HG02938 (cell line): ENCODE results near the gene BDH1.
A peak's percentile ranks its signal among the peaks of the same experiment; 100 is the strongest.
"Not testable (repeated sequence)": the region's sequence is repeated elsewhere in the genome, so short reads cannot be mapped to it uniquely, and the experiment has no call there.

ENCODE experiments used
- ATAC-seq: cut with Tn5 transposase; IDR thresholded peaks from one replicate; pipeline ENCODE4 v1.9.1; 2021; ENCODE audit warnings: mild to moderate bottlenecking, moderate library complexity; ENCODE audit not compliant: unreplicated experiment

The BDH1 gene, protein sequence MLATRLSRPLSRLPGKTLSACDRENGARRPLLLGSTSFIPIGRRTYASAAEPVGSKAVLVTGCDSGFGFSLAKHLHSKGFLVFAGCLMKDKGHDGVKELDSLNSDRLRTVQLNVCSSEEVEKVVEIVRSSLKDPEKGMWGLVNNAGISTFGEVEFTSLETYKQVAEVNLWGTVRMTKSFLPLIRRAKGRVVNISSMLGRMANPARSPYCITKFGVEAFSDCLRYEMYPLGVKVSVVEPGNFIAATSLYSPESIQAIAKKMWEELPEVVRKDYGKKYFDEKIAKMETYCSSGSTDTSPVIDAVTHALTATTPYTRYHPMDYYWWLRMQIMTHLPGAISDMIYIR

DNA sequence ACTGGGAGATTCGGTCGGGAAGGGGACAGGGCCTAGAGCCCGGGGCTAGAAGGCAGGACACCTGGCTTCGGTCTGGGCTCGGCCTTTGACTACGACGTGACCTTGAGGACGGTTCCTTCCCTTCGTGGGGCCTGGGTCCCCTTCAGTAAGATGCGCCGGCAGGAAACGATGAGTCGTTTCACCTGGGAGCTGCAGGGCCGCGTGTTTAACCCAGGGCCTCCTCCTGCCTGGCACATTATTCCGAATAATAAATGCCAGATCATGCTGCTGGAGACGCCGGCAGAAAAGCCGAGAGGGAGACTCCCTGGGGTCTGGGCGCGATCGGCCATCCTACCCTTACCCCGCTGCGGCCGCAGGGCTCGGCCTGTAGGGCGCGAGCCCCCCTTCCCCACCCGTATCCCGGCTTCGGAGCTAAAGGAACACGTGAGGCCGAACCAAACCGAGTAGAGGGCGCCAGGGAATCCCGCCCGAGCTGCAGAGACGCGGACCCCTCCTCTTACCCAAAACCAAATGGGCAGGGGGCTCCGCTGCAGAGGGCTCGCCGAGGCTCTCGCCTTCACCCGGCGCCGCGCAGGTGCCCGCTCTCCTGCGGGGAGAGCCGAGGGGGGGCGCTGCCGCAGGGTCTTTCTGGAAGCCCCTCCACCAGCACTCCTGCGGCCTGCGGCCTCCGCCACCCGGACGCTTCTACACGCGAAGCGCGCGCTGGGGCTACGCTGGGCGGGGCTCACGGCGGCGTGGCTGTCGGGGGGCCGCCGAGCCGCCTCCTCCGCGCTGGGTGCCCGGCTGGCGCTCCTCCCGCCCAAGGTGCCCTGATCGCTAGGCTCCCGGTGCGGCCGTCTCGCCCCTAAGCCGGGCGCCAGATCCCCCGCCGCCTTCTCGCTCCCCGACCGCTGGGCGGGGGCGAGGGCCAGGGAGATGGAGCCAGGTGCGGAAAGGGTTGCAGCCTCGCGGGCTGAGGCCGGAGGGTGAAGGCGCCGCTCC, at the start of gene BDH1:
Gene BDH1, minus strand, starts transcription at position 688 of the 981 bp plus-strand sequence. CDS start 9,525 bp downstream, outside the sequence.
- ATAC-seq: peak; percentile 26

DNA sequence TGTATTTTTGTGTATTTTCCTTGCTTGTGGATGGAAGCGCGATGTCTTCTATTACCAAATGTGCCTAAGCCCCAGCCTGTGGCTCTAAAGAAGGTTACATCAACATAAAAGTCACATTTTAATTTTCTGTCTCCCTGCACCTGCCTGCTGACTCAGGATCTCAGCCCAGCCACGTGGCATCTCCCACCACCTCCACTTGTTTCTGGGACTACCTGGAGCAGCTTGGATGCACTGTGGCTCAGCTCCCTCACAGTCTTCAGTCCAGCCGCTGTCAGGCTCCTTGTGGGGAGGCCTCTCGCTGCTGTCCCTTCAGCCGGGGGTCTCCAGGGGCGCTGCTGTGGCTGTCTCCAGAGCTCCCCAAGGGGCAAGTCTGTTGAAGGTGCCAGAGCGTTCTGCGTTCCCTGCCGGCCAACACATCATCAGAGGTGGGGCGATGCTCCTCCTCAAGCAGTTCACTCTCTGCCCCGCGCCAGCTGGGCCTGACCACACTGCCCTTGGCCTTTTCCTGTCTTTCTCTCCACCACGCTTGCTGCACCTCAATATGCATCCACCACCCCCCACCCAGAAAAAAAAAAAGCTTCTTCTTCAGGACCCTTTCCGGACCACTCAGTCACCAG, 47.7 kb upstream of the BDH1 start:
- ATAC-seq: no peak

- ATAC-seq: not testable (repeated sequence)
These were observed 46.6 kb upstream of the BDH1 start for GRCh38 chr3:197602351-197602750.

DNA sequence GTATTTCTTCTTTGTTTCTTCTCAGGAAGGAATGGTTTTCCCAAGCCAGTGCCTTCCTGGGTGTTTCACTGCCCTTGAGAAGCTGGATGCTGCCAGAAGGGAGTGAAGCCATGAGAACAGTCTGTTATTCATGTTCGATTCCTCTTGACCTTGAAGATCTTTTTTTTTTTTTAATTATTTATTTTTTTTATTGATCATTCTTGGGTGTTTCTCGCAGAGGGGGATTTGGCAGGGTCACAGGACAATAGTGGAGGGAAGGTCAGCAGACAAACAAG, 45.7 kb upstream of the BDH1 start:
- not testable (repeated sequence) for ATAC-seq

GRCh38 chr3:197600796-197601565, 45.2 kb upstream of the BDH1 start:
- ATAC-seq: no peak

DNA sequence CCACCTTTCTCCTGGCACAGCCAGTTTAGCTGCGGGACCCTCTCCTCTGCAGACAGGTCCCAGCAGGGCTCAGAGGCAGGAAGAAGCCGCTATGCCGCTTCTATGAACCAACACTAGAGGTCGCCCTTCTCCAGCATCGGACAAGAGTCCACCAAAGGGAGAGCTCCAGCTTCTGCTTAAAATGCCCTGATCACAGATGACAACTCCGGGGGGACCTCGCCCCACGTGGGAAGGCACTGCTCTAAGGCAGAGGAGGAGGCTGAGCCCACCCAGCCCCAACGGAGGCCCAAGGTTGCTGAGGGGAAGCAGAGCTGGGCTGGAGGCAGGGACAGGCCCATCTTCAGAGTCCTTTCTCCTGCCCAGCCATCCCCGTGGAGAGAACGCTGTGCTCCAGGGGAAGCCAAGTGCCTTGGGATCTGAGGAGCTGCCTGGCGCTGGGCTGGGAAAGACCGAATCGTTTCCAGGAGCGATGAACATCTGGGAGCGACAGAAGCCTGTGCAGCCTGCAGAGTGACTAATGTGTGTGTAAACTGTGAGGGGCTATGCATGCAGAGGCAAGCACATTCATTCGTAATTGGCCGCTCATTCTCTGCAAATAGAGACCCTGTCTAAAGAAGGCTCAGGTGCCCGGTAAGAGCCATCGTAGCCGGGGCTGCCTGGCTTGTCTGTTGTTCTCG, 43.5 kb upstream of the BDH1 start:
- no peak for ATAC-seq

DNA sequence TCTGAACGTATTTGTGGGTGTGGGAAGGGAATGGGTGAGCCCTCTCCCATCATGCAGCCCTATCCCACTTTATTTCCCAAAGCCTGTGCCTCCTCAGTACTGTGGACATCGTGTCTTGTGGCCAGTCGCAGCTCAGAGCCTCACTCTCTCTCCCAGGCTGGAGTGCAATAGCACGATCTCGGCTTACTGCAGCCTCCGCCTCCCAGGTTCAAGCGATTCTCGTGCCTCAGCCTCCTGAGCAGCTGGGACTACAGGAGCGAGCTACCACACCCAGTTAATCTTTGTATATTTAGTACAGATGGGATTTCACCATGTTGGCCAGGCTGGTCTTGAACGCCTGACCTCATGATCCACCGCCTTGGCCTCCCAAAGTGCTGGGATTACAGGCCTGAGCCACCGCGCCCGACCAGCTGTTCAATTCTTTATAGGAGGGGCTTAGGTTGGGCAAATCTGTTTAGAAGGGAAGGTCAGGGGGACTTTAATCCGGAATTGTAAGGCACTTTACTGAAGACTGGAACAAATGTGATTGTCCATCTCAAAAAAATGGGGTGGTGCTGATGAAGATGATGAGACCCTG, 42.7 kb upstream of the BDH1 start:
- no peak for ATAC-seq

GRCh38 chr3:197597335-197597734, 41.6 kb upstream of the BDH1 start:
- ATAC-seq: no peak

DNA sequence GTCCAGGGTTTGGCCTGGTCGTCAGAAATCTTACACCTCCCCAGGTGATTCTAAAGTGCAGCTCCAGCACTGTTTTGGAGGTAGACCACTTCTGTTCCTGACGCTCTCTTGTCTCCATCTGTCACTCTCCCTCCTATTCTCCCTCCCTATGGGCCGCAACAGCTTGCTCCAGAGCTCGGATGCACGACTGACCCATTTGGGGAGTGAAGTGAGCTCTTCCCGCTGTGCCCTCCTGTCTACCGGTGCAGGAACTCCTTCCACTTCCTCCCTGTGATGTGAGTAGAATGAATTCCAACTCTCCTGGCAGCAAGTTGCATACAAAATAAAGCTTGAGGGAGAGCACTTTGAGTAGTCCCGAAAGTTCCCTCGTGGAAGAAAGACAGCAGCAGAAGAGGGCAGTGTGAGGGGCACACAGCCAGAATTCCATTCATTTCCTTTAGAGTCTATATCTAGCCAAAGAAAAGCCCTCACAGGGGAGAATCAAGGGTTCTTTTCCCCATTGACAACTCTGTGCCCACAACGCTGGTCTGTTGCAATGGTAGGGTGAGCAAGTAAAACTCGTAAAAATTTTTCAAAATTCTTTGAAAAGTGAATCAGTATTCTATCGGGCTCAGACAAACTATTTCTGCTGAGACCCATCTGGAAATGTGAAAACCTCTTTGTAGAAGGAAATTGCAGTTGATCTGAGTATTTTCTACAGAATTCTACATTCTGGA, 39.9 kb upstream of the BDH1 start:
- ATAC-seq: no peak

DNA sequence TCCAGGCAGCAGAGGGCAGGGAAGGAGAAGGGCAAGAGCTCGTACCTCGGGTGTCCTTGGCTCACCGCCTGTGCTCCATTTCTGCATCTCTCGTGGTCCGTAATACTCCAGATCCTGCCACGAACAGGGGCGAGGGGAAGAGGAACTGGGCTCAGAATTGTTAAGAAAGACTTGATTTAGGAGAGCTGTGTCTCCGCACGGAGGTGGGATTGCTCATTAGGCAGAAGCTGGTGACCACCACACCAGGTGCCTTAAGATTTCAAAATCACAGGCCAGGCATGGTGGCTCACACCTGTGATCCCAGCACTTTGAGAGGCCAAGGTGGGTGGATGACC, 37.2 kb upstream of the BDH1 start:
- ATAC-seq: no peak

- no peak for ATAC-seq
These were observed 36.7 kb upstream of the BDH1 start for GRCh38 chr3:197592361-197593045.

GRCh38 chr3:197591816-197592215, 36.0 kb upstream of the BDH1 start:
- ATAC-seq: no peak

- no peak for ATAC-seq
These were observed 34.7 kb upstream of the BDH1 start for GRCh38 chr3:197590313-197590962.

DNA sequence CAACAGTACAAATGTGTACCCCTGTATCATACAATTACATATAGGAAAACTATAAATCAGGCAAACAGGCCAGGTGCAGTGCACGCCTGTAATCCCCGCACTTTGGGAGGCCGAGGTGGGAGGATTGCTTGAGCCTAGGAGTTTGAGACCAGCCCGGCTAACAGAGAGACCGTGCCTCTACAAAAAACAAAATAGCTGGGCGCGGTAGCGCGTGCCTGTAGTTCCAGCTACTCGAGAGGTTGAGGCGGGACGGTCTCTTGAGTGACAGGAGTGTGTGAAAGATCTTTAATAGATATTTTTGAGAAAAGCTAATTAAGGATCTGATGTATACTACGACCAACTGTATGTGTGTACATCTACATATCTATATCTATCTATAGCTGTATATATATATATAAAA, 33.8 kb upstream of the BDH1 start:
- ATAC-seq: no peak

DNA sequence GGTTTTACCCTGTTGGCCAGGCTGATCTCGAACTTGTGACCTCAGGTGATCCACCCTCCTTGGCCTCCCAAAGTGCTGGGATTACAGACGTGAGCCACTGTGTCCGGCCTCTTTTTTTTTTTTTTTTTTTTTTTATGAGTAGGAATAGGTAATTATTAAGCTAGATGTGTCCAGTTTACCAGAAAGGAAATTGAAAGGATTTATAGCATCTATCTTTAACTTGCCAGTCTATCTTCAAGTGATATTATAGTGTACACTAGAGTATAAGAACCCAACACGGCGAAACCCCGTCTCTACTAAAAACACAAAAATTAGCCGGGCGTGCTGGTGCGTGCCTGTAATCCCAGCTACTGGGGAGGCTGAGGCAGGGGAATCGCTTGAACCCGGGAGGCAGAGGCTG, 31.0 kb upstream of the BDH1 start:
- ATAC-seq: not testable (repeated sequence)

DNA sequence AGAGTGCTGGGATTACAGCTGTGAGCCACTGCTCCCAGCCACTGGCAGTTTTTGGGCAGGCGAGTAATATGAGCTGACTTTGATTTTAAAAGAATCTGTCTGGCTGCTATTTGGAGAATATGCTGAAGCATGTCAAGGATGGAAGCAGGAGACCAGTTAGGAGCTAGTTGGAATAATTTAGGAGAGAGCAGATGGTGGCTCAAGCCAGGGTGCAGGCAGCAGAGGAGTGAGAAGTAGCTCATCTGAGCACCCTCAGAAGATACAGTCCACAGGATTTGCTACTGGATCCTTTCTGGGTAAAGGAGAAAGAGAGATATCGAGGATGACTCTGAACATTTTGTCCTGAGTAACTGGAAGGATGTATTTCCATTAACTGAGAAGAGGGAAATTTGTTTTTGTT, 30.4 kb upstream of the BDH1 start:
- ATAC-seq: no peak

DNA sequence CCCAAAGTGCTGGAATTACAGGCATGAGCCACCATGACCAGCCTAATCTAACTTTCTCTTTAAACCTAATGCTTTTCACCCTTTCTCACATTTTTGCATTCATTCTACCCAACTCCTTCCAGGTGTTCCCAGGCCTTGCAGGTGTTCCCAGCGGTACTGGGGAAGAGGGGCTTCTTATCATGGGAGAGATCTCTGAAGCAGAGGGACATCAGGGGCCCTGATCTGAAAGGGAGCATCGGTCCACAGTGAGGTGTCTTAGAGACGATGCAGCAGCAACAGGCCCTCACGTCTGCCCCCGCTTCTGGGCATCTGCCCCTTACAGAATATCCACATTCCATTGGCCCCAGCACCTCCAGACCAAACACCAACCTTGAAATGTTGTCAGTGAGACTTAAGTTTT, 29.0 kb upstream of the BDH1 start:
- ATAC-seq: no peak

- no peak for ATAC-seq
These were observed 27.6 kb upstream of the BDH1 start for GRCh38 chr3:197583371-197583770.
